Stimulated activated CD4-positive, alpha-beta T cell treated with anti-CD3 and anti-CD28 coated beads, Interleukin-4, amount 100 ng/mL, for 4 hours (primary cell): ENCODE measurements around the gene RGS18.
"Not testable (repeated sequence)": the region's sequence is repeated elsewhere in the genome, so short reads cannot be mapped to it uniquely, and the experiment has no call there.

ENCODE experiments used
- DNase-seq, 2 experiments: peaks; one replicate each; pipeline ENCODE4 v3.0.0-alpha.2; 2020

The RGS18 gene

DNA sequence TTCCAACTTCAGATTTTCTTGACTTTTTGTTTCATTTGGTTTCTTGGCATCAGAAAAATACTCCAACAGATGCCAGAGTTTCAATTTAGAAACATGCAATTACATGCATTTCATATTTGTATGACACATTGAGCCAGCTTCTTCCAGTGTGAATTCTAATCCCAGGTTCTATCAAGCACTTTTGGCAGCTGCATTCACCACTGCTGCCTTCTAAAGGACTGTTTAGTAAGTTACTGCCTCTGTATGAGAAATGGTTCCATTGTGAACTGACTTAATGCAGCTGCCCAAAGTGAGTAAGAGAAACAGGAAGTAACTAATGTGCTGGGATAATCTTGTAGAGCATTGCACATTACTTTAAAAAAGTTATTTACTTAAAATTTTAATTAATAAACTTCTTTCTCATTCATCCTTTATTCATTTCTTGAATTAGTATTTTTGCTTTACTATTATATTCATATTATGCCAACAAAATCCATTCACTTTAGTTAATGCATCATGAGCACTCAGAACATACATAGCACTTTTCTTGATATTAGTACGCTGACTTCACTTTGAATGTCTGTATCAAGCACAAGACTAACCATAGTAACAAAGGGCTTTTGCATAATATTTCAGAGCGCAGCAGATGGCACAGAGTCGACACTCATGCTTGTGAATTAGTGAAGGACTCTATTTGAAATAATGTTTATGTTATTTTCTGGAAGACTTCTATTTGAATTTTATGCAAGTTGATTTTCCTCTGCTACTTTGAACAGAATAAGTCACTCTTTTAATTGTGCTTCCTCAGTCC lies 9.8 kb downstream of the RGS18 start:
- no peak for DNase-seq

DNA sequence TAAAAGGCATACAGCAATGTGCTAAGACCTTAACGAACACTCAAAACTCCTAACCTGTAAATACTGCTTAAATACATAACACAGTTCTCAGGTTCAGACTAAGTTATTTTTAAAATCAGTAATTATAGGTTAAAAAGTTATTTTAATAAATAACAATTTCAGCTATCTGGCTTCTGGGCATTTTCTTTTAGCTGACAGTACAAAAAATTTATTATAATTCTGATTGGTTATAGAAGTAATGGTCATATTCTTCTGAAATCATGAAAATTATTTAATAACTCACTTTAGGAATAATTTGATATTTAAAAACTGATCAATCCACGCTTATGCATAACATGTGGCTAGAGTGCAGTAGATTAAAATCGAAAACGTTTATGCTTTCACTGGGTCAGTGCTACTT lies 10.7 kb downstream of the RGS18 start:
- no peak for DNase-seq

DNA sequence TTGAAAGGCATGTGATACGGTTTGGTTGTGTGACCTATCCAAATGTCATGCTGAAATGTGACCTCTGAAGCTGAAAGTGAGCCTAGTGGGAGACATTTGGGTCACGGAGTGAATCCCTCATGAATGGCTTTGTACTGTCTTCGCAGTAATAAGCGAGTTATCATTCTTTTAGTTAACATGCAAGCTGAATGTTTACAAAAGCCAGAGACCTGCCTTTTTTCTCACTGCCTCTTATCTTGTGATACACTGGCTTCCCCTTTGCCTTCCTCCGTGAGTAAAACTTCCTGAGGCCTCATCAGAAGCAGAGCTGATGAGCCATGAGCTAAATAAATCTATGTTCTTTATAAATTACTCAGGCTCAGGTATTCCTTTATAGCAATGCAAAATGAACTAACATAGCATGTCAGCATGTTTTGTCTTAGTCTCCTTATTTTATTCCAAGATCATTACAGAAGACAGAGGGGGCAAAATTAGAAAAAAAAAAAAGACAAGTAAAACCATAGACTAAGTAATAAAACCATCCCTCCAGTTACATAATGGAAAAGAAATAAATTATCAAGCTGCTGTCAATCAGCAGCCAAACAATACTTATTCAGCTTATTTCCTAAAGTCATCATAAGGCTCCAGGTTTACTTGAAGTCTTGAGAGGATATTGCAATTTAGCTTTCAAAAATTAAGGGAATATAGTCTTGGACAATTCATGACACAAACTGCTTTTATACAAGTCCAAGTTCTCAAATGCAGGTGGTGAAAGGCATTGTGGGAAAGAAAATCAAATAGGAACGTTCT lies 12.1 kb downstream of the RGS18 start:
- no peak for DNase-seq

DNA sequence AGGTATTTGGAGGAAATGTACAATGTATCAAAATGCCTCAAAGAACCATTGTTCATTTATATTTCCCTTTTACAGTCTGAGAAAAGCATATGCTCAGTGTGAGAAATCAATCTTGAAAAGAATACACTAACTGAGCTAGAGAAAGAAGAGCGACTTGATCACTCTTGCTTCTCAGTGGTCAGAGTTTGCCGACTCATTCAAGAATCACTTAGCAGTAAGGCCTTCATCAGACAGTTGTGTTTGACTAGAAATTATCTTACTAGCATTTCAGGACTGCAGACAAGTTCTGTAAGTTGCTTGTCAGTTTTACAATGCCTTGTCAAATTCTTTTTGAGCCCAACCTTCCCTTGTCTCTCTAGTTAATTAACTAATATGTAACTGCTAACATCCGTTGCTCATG lies 12.9 kb downstream of the RGS18 start:
- DNase-seq = no peak

DNA sequence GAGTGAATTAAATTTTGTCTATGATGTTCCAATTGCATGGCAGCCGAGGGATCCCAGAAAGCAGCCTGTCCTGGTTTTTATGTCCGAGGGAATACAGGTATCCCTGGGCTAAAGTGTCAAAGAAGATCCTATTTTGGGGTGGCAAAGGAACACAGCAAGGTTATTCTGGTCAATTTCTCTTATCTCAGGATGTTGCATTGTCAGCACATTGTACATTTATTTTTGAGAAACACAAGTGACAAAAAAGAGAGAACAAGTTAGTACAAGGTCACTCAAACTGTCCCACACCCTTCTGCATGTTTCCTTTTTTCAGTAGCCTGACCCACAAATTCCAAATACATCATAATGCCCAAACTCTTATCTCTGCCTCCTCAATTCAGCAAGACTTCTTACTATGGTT lies 17.7 kb downstream of the RGS18 start:
- no peak for DNase-seq

DNA sequence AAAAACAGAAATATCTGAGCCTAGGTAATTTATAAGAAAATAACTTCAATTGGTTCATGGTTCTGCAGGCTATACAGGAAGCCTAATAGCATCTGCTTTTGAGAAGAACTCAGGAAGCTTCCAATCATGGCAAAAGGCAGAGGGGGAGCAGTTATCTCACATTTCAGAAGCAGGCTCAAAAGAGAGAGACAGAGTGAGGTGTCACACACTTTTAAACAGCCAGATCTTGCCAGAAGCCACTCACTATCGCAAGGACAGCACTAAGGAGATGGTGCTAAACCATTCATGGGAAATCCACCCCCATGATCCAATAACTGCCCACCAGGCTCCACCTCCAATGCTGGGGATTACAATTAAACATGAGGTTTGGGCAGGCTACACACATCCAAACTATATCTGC lies 25.5 kb downstream of the RGS18 start:
- DNase-seq = no peak

DNA sequence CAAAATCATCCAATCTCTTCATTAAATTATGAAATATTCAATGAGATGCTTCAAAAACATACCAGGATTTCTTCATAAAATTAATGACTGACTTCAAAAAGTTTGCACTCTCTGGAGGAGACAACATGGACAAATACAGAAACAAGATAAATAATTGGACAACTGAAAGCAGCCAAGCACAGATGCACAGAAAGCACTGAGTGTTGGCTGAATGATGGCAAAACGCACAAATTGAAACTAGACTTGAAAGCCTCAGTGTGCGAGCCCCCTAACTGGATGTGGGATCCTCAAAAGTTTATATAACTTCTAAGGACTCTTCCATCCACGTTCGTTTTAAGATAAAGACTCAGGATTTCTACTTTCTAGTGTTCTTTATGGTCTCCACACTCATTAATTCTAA lies 27.9 kb downstream of the RGS18 start:
- DNase-seq = no peak

DNA sequence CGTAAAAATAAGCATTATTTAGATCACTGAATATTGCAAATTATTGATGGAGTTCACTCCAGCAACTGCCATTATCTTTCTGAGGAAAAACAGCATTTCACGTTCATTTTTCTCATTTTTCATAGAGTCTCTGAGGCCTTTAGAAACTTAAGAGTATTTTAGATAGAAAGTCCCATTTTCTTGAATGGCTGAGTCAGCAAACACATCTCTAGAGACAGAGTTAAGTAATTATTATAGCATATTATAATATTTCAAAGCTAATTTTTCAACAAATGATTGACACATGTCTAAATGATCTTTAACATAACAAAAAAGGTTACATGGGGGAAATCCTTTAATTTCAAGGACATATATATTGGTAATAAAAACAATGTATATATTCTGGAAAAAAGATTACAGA lies 31.8 kb downstream of the RGS18 start:
- DNase-seq = no peak

DNA sequence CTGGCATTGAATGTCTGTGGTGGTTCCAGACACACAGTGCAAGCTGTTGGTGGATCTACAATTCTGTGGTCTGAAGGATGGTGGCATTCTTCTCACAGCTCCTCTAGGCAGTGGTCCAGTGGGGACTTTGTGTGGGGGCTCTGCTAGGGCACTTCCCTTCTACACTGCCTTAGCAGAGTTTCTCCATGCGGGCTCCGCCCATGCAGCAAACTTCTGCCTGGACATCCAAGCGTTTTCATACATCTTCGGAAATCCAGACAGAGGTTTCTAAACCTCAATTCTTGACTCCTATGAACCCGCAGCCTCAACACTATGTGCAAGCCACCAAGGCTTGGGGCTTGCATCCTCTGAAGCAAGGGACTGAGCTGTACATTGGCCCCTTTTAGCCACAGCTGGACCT lies 43.0 kb downstream of the RGS18 start:
- no peak for DNase-seq

DNA sequence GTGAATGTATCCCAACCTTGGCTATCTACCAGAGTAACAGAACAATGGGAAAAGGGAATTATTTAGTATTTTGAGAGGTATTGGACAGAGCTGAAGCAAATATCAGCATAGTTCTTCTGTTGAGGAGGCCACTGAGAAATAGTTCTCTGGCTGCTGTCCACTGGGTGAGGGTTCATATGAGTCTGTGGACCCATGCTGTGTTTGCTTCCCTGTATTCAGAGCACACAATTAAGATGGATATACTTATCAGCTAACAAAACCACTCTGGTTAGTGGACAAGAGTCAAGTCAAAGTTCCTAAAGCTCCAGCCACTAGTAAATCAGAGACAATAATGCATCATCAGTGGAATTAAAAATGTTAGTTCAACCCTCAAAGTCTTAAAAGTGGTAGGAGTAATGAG lies 66.1 kb downstream of the RGS18 start:
- no peak for DNase-seq

DNA sequence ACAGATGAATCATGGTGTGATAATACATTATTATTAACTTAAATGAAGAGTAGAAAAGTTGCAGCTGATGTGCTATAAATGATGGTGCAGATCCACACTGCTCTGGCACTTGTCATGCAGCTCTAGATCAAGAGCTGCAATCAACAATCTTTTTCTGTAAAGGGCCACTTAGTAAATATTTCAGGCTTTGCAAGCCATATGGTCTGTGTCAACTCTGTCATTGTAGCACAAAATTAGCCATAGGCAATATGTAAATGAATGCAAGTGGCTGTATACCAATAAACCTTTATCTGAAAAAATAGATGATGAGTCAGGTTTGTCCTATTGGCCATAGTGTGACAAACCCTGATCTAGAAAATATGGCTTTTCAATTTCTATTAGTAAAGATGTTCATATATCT lies 66.6 kb downstream of the RGS18 start:
- DNase-seq = no peak

DNA sequence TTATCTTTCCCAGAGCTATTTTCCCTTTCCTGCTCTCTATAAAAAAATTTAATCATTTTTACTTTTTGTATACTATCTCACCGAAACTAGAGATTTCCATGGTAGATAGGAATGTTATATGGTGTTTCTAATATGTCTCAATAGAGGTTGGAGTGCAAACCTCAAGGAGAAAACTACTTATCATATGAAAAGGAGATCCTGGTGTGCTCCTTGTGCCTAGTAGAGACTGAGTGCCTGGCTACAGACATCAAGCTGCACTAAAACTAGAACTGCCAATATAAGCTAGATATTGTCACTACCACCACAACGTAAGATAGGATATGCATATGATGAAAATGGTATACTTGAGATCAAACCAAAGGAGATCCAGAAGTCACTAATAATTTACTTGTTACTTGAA lies 67.0 kb downstream of the RGS18 start:
- no peak for DNase-seq

DNA sequence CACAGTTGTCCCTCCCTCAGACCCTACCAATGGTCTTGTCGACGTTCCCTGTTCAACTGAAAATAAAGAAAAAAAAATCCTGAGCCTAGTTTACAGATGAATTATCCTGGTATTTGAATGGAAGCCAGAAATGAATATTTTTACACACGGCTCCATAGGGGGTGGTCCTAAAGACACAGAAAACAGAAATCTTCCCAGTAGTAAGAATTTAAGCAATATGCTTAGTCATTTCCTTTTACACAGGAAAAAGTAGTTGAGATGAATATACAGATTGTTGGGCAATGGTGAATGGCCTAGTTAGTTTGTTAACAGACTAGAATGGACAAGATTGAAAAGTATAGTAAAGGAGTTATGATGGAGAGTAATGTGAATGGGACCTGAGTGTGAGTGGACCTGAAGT lies 67.4 kb downstream of the RGS18 start:
- no peak for DNase-seq

DNA sequence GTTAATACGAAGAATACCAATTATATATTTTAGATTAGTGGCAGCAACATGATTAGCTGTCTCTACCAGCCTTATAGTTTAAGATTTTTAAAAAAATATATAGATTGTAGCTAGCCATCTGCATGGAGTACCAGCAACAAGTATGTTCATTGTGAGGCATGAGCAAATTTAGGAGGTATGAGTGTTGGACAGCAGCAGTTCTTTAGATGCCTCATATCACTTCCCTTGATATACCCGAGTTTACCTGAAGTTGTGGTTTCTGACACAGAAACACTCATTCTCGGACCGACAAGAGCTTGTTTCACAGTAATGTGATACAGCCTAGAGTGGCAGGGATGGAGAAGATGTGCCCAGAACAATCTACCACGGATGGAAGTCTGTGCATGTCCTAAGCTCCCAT lies 69.1 kb downstream of the RGS18 start:
- no peak for DNase-seq

DNA sequence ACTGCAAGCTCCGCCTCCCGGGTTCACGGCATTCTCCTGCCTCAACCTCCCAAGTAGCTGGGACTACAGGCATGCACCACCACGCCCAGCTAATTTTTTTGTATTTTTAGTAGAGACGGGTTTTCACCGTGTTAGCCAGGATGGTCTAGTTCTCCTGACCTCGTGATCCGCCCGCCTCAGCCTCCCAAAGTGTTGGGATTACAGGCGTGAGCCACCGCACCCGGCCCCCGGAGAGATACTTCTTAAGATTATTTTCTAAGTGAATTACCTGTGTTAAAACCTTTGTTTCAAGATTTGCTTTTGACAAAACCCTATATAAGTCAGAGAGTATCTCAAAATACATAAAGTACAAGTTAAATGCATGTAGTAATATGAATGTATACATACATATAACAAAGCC lies 69.7 kb downstream of the RGS18 start:
- not testable (repeated sequence) for DNase-seq

DNA sequence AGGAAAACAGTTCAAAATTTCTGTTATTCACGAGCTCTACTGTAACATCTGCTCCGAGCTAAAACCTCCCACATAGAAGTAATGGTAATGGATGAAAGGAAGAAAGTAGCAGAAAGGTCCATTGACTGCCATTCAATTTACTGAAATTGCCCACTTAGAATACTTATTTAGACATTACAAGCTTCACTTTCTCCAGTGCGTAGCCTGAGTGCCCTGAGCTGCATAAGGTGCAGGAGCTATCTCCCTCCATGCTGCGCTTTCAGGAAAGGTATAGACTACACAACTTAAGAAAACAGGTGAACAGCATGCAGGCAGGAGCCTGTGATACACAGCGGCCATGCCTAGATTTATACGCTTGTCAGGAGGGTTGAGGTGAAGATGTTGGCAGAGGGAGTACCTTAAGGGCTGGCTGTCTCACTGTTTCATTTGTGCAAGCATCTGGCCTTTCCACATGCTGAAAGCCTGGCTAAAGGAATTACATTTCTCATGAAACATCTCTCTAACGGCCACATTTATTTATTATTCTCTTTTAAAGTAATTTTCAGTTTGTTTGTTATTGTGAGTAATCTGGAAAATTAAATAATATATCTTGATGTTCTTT lies 74.7 kb downstream of the RGS18 start:
- DNase-seq = no peak

DNA sequence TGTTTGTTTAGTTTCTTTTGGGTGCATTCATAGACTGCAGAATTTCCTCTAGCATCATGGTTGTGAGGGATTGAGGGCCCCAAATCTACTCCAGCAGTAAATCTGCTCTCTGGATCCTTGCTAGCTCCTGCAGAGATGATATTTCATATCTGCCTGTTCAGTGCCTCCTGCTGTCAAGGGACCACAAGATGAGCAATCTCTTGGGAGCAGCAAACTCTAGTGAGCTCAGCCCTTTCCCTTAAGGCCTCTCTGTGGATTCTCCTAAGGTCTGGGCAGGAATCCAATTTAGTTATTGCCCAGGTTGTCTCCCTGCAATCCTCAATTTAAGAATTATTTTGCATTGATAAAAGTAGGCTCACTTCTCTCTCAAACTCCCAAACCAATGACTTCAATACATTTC lies 76.9 kb downstream of the RGS18 start:
- no peak for DNase-seq
